GM21529 (cell line): ENCODE data around the gene LIM2.

Experiments
- ATAC-seq: cut with Tn5 transposase; IDR thresholded peaks from one replicate; pipeline ENCODE4 v1.9.1; 2021; ENCODE audit not compliant: unreplicated experiment

The LIM2 gene

GRCh38 chr19:51341066-51341465, 46.7 kb downstream of the LIM2 start:
- ATAC-seq: no peak

GRCh38 chr19:51339687-51340656, 47.8 kb downstream of the LIM2 start:
- ATAC-seq: peak; percentile 42

GRCh38 chr19:51339313-51339686, 48.5 kb downstream of the LIM2 start:
- peak; percentile 11 for ATAC-seq

GRCh38 chr19:51338563-51339312, 49.0 kb downstream of the LIM2 start:
- peak; percentile 57 for ATAC-seq

GRCh38 chr19:51337861-51338562, 49.8 kb downstream of the LIM2 start:
- ATAC-seq: no peak

GRCh38 chr19:51337141-51337860, 50.5 kb downstream of the LIM2 start:
- no peak for ATAC-seq

- no peak for ATAC-seq
These were observed 53.8 kb downstream of the LIM2 start for GRCh38 chr19:51333836-51334460.

GRCh38 chr19:51331716-51332115, 56.1 kb downstream of the LIM2 start:
- ATAC-seq: no peak

GRCh38 chr19:51331193-51331592, 56.6 kb downstream of the LIM2 start:
- no peak for ATAC-seq

- ATAC-seq: no peak
These were observed 57.4 kb downstream of the LIM2 start for GRCh38 chr19:51330366-51330765.
